NCI-H1694 (cell line): ENCODE results near the gene TRIM58.

ENCODE experiments used
- DNase-seq: peaks from one replicate; lab custom pipeline; 2025; lab: John Stamatoyannopoulos, UW

TRIM58 gene

DNA sequence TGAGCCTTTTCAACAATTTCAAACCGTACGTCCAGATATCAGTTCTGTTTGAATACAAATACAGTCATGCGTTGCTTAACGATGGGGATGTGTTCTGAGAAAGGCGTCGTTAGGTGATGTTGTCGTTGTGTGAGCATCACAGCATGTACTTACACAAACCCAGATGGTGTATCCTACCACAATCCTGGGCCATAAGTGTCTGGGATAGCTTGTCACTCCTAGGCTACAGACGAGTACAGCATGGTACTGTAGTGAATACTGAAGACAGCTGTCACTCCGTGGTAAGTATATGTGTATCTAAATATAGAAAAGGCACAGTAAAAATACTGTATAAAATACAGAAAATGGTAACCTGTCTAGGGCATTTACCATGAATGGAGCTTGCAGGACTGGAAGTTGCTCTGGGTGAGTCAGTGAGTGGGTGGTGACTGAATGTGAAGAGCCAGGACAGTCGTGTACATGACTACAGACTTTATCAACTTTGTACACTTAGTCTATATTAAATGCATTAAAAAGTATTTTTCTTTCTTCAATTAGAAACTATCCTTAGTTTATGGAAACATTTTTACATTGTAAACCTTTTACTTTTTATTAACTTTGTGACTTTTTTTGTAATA, 27.9 kb downstream of the TRIM58 start:
- DNase-seq: no peak

DNA sequence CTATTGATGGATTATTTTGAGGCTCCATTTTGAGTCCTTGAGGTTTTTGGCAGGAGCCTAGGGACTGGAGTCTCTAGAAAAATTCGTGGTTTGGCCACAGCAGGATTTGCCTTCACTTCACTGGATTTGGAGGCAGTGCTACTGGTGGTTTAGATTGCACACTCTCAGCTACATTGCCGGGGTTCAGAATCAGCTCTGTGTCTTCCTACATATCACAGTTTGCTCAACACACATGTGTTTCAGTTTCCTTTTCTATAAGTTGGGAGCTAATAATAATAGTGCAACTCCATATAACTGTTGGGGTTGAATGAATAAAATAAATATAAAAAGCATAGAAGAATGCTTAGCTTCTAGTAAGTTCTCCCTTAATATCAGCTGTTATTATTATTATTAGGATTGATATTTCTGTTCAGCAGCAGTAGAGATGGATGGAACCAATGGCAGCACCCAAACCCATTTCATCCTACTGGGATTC, 38.2 kb downstream of the TRIM58 start, which contains the start of gene OR2W3:
TSS of gene OR2W3 (plus strand) at position 425 of the 475 bp plus-strand sequence. CDS start at position 425, 0 bp downstream.
- no peak for DNase-seq

DNA sequence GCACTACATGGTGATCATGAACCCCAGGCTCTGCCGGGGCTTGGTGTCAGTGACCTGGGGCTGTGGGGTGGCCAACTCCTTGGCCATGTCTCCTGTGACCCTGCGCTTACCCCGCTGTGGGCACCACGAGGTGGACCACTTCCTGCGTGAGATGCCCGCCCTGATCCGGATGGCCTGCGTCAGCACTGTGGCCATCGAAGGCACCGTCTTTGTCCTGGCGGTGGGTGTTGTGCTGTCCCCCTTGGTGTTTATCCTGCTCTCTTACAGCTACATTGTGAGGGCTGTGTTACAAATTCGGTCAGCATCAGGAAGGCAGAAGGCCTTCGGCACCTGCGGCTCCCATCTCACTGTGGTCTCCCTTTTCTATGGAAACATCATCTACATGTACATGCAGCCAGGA, 39.0 kb downstream of the TRIM58 start:
- no peak for DNase-seq

DNA sequence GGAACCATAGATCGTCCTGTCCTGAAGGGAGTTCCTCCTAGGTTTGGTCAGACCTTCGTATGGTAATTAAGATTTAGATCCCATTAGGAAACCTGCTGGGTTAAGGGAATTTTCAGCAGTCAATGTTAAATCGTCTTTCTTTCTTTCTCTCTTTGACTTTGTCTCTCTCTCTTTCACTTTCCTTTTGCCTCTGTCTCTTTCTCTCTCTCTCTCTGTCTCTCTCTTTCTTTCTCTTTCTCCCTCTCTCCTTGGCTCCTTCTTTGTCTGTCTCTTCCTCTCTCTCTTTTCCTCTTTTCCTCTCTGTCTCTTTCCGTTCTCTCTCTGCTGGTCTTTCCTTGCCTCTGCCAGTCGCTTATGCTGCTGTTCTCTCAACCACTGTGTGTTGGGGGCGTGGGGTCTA, 47.1 kb downstream of the TRIM58 start:
- DNase-seq: no peak

DNA sequence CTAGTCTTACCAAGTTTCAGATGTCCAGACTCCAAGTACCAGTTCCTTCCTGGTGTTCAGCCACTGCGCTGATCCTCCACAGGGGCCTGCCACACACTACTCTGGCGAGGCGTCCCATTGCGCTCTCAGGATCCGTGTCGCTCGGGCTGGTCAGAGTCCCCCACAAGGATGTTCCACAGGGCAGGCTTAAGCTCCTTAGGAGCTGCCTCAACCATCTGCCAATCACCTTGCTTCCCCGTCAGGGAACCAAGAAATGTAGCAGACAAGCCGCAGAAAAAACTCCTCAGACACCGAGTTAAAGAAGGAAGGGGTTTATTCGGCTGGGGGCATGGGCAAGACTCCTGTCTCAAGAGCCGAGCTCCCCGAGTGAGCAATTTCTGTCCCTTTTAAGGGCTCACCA, 48.2 kb downstream of the TRIM58 start:
- DNase-seq: no peak

DNA sequence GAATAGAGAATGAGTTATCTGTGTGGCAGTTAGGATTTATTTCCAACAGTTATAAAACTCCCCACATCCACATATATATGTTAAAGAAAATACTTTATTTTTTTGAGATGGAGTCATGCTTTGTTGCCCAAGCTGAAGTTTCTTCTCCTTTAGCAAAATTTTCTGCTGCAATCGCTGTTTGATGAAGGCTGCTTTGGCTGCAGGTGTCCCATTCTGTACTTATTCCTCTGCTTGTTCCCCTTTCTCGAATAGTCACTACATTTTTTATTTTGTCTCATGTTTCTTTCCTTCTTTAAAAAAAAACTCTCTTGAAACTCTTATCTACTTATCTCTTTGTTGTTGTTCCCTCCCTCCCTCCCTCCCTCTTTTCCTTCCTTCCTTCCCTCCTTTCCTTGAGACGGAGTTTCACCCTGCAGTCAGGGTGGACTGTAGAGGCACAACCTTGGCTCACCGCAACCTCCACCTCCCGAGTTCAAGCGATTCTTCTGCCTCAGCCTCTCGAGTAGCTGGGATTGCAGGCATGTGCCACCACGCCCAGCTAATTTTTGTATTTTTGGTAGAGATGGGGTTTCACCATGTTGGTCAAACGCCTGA, 49.0 kb downstream of the TRIM58 start:
- DNase-seq: no peak

DNA sequence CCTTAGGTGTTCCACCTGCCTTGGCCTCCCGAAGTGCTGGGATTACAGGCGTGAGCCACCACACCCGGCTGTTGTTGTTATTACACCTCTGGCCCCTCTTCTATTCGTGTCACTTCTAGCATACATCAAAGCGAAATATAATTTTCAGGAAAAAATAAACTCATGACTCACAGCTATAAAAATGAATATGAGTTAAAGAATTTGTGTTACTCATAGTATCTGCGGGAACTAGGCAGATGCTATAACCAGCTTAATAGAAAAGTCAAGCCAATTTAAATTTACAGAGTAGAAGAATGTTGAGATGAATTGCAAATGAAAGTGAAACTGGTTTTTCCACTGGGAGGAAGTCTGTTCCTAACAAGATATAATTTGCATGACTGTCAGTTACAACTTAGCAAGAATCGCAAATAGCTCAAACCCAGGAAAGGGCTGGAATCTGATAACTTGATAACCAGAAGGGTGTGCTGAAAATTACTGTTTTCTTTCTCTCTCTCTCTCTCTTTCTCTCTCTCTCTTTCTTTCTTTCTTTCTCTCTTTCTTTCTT, 49.6 kb downstream of the TRIM58 start:
- no peak for DNase-seq

DNA sequence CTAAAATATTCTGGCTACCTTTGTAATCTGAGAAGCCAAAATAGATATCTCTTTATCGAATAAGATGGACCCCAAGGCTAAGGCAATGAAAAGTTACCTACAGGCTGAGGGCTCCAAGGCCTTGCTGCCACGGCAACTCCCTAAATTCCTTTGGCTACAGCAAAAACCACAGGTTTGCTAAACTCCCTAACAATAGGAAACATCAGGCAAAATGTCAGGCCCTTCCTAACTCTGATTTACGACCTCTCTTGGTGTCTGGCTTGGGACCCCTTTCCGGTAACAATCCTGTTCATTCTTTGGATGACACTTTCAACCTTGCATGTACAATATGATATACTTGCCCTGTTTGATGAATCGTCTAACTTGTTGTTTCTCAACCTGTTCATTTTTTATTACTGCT, 51.8 kb downstream of the TRIM58 start:
- no peak for DNase-seq

DNA sequence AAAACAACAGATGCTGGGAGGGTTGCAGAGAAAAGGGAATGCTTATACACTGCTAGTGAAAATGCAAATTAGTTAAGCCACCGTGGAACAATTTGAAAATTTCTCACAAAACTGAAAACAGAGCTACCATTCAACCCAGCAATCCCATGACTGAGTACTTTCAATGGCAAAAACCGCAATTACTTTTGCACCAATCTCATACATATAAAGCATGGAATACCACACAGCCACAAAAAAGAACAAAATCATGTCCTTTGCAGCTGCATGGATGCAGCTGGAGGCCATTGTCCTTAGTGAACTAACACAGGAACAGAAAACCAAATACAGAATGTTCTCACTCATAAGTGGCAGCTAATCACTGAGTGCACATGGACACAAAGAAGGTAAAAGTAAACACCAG, 56.8 kb downstream of the TRIM58 start:
- DNase-seq: no peak

DNA sequence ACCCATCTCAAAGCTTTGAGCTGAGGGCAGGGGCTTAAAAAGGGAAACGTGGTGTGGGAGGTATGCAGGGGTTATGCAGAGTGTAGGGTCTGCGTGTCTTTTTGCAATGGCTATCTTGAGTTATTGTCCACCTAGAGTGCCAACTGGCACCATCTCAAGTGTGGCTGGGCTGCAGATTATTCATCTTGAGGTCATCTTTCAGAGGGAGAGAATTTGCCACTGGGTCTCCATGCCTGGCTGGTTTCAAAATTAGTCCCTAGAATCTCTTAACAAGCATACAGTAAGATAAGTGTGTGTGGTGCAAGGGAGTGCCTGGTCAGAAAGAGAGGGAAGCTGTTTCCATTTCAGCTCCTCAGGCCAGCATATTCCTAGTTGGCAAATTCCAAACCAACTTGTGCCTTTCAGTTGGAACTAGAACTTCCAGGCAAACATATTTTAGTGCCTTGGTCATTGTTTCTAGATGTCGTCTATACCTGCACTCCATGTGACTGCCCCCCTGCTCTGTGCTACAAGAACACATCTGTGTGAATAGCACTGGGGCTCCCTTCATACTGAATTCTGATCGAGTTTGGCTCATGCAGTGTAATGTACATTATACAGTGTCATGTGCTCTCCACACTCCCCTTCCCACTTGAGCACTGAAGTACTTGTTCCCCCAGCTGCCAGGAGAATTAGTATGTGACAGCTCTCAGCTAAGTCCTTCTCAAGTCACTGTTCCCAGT, 58.1 kb downstream of the TRIM58 start:
- no peak for DNase-seq

DNA sequence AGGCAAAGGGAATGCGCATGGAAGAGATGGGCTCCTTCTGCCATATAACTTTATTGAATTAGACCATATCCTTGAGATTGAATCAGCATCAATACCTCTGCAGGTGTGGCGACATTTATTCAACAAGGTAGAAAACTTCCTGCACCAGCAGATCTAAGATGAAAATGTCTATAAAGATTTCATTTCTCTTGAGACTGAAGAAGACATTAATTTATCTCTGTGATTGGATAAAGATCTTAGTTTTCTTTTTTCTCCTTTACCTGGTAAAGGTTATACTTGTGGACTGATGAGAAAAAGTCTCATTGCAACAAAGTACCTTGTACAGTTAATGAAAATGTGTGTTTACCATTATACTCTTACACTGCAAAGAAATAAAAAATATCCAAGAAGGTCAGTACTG, 63.0 kb downstream of the TRIM58 start, which contains the start of gene OR2T8:
TSS of gene OR2T8 (plus strand) at position 301 of the 400 bp plus-strand sequence. CDS start 766 bp downstream, outside the sequence.
- no peak for DNase-seq

DNA sequence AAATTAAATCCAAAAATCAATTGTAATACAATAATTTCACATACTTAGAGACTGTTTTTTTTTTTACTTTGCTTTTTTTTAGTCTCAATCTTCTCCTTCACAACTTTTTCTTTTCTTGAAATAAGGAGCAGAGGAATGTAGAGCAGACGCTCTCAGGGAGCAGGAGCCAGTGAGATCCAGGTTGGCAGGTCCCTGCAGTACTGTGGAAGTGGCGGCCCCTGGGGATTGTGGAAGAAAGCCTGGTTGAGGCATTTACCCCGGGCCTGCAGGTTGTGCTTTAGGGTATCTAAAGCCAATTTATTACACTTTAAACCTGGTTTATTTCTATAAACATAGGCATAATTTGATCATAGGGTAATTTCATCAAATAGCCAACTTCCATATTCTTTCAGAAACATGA, 67.0 kb downstream of the TRIM58 start:
- DNase-seq: no peak

DNA sequence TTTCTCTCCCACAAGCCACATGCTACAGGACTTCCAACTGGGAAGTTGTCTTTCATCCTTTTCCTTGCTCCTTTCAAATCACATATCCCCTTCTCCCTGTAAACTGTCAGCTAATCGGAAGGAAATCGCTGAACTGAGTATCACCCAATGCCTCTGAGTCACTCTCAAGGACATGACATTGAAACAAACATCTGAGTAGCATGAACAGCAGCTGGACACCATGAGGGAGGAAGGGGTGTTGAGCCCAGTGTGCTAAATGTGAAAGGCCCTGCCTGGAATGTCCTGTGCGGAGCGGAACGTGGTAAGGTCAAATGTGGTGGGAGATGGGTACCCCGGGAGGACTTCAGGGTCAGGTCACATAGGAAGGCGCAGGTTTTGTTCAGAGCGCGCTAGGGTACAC, 67.9 kb downstream of the TRIM58 start, which contains the start of gene OR2AJ1:
TSS of gene OR2AJ1 (plus strand) at position 22 of the 400 bp plus-strand sequence. CDS start 8,880 bp downstream, outside the sequence.
- no peak for DNase-seq
